HCT116 (cell line): ENCODE data around the gene CCDC40. TPM values are rescaled to one million over a fixed set of nuclear protein-coding genes. Genes with fewer than 3 reads are reported as not detected.

Source experiments
- ATAC-seq: fragments of 200-7000 bp; cut with Tn5 transposase; 2 replicates; pipeline ENCODE4 v1.9.1; 2020; ENCODE audit warnings: mild to moderate bottlenecking, moderate library complexity
- BruUV-seq: library from RNA; stranded (reverse); fragments of 400-500 nt; replicated peaks from 2 replicates; lab custom pipeline; 2021; lab: Mats Ljungman, UMichigan
- CTCF ChIA-PET: fragments of 300-600 bp; sonication (Branson Sonifier 250); formaldehyde crosslinking; loops from one replicate; lab custom pipeline; 2021; ENCODE audit warnings: antibody characterized with exemption; lab: Charles Lee
- POLR2A ChIA-PET: fragments of 300-600, 350-600 bp; sonication (Branson Sonifier 250); formaldehyde crosslinking; loops from one replicate; lab custom pipeline; 2021; ENCODE audit warnings: antibody characterized with exemption; lab: Charles Lee
- RAD21 ChIA-PET, 2 experiments: fragments of 300-600 bp; sonication (Branson Sonifier 250); formaldehyde crosslinking; loops; one replicate each; lab custom pipeline; 2023; ENCODE audit warnings: low total read pairs in 2 of 2; ENCODE audit not compliant: uncharacterized antibody in 2 of 2, unreplicated experiment in 2 of 2, low non-redundant PET in 1 of 2; lab: Charles Lee
- DNase-seq: peaks from one replicate; pipeline ENCODE4 v3.0.0-alpha.2; 2010; ENCODE audit warnings: low read depth, low spot score
- H2AFZ ChIP-seq: fragments of 200-600 bp; shearing (Covaris generic), sonication (generic); 2 replicates; pipeline ENCODE4 v1.6.1; 2017; ENCODE audit warnings: low read depth, mixed run types, mixed read lengths, antibody characterized with exemption, low read length; ENCODE audit not compliant: poor library complexity, severe bottlenecking
- H3K27ac ChIP-seq: 2 replicates; pipeline ENCODE4 v1.5.1; 2012; ENCODE audit warnings: low read depth, low read length
- H3K27me3 ChIP-seq: fragments of 200-600 bp; sonication (generic); 2 replicates; pipeline ENCODE4 v1.6.1; 2016; ENCODE audit warnings: mixed run types, low read length, mixed read lengths; ENCODE audit not compliant: insufficient read depth
- H3K36me3 ChIP-seq, 2 experiments: fragments of 200-500 bp in 1 of 2; fragments of 200-600 bp in 1 of 2; sonication (Bioruptor generic) in 1 of 2; sonication (generic) in 1 of 2; 2 replicates each; pipeline versions ENCODE4 v1.5.1 to v1.6.1; 2014 to 2016; ENCODE audit warnings: low read length in 2 of 2, inconsistent platforms in 1 of 2, mixed read lengths in 1 of 2, mixed run types in 1 of 2; ENCODE audit not compliant: insufficient read depth in 2 of 2, control insufficient read depth in 1 of 2
- H3K4me1 ChIP-seq, 2 experiments: fragments of 200-600 bp in 1 of 2; sonication (generic) in 1 of 2; 2 replicates each; pipeline versions ENCODE4 v1.5.1 to v1.6.1; 2012 to 2017; ENCODE audit warnings: low read length in 2 of 2, inconsistent platforms in 1 of 2, mild to moderate bottlenecking in 1 of 2, mixed read lengths in 1 of 2, mixed run types in 1 of 2, moderate library complexity in 1 of 2; ENCODE audit not compliant: insufficient read depth in 2 of 2, control insufficient read depth in 1 of 2
- H3K4me2 ChIP-seq: fragments of 200-600 bp; sonication (generic); 2 replicates; pipeline ENCODE4 v1.6.1; 2017; ENCODE audit warnings: mixed run types, low read length, mixed read lengths
- H3K4me3 ChIP-seq, 2 experiments: fragments of 200-600 bp in 1 of 2; sonication (generic) in 1 of 2; replicated peaks in 1 of 2; 2 replicates each; pipeline ENCODE4 v1.5.1; 2011 to 2016; ENCODE audit warnings: low read length in 2 of 2, control low read depth in 1 of 2, low read depth in 1 of 2, mild to moderate bottlenecking in 1 of 2, mixed read lengths in 1 of 2, mixed run types in 1 of 2
- H3K79me2 ChIP-seq: fragments of 200-600 bp; sonication (generic); 2 replicates; pipeline ENCODE4 v1.6.1; 2017; ENCODE audit warnings: mild to moderate bottlenecking, mixed run types, low read length, moderate library complexity, mixed read lengths; ENCODE audit not compliant: insufficient read depth
- H3K9ac ChIP-seq: fragments of 200-600 bp; sonication (generic); 2 replicates; pipeline ENCODE4 v1.6.1; 2016; ENCODE audit warnings: low read length, mixed read lengths
- H3K9me2 ChIP-seq: fragments of 200-600 bp; sonication (generic), shearing (Covaris generic); 2 replicates; pipeline ENCODE4 v1.6.1; 2017; ENCODE audit warnings: mixed run types, mild to moderate bottlenecking, moderate library complexity; ENCODE audit not compliant: insufficient read depth
- H3K9me3 ChIP-seq, 2 experiments: fragments of 200-500 bp in 1 of 2; fragments of 200-600 bp in 1 of 2; sonication (Bioruptor generic) in 1 of 2; sonication (generic) in 1 of 2; 2 replicates each; pipeline ENCODE4 v1.6.1; 2014 to 2017; ENCODE audit warnings: low read length in 2 of 2, mixed read lengths in 2 of 2, inconsistent platforms in 1 of 2, low read depth in 1 of 2, mild to moderate bottlenecking in 1 of 2, mixed run types in 1 of 2, moderate library complexity in 1 of 2; ENCODE audit not compliant: control insufficient read depth in 1 of 2, insufficient read depth in 1 of 2
- H4K20me1 ChIP-seq: fragments of 200-600 bp; sonication (generic), shearing (Covaris generic); 2 replicates; pipeline ENCODE4 v1.6.1; 2017; ENCODE audit warnings: mixed run types, mild to moderate bottlenecking, moderate library complexity; ENCODE audit not compliant: insufficient read depth
- CBX3 ChIP-seq: IDR thresholded peaks from 2 replicates; pipeline ENCODE4 v1.6.1; 2012; ENCODE audit warnings: low read depth
- CEBPB ChIP-seq: IDR thresholded peaks from 2 replicates; pipeline ENCODE4 v1.6.1; 2012; ENCODE audit warnings: low read depth
- EGR1 ChIP-seq: IDR thresholded peaks from 2 replicates; pipeline ENCODE4 v1.6.1; 2012; ENCODE audit warnings: low read depth
- EZH2 ChIP-seq: fragments of 200-600 bp; sonication (generic); IDR thresholded peaks from 2 replicates; pipeline ENCODE4 v1.6.1; 2017; ENCODE audit warnings: antibody characterized with exemption, mixed run types
- EZH2phosphoT487 ChIP-seq: fragments of 200-600 bp; IDR thresholded peaks from 2 replicates; pipeline ENCODE4 v1.6.1; 2018; ENCODE audit warnings: antibody characterized with exemption, borderline replicate concordance
- JUND ChIP-seq: IDR thresholded peaks from 2 replicates; pipeline ENCODE4 v1.6.1; 2012
- RAD21 ChIP-seq: IDR thresholded peaks from 2 replicates; pipeline ENCODE4 v1.6.1; 2012; ENCODE audit warnings: low read depth, mild to moderate bottlenecking
- SIN3A ChIP-seq: IDR thresholded peaks from 2 replicates; pipeline ENCODE4 v1.6.1; 2012; ENCODE audit warnings: low read depth
- SP1 ChIP-seq: IDR thresholded peaks from 2 replicates; pipeline ENCODE4 v1.6.1; 2012; ENCODE audit warnings: low read depth
- SRF ChIP-seq: IDR thresholded peaks from 2 replicates; pipeline ENCODE4 v1.6.1; 2012; ENCODE audit warnings: low read depth
- TCF7L2 ChIP-seq: IDR thresholded peaks from 2 replicates; pipeline ENCODE4 v1.7.0; 2011; ENCODE audit warnings: borderline replicate concordance, inconsistent platforms; ENCODE audit not compliant: insufficient read depth, insufficient read length; ENCODE audit errors: extremely low read depth
- YY1 ChIP-seq: IDR thresholded peaks from 2 replicates; pipeline ENCODE4 v1.6.1; 2011; ENCODE audit warnings: low read length, low read depth, moderate library complexity, mild to moderate bottlenecking; ENCODE audit not compliant: insufficient replicate concordance; ENCODE audit errors: extremely low read depth
- ZFX ChIP-seq: fragments of 450-650 bp; IDR thresholded peaks from 2 replicates; pipeline ENCODE4 v1.6.1; 2017
- ZNF274 ChIP-seq: fragments of 200-500 bp; sonication (Bioruptor generic); IDR thresholded peaks from 2 replicates; pipeline ENCODE4 v1.6.1; 2014; ENCODE audit warnings: mild to moderate bottlenecking, low read depth, low read length, inconsistent platforms
- intact Hi-C: fragments of 100-400 bp; cut with micrococcal nuclease; formaldehyde crosslinking; loops from 2 replicates; pipeline ENCODE4 v1.10.0; 2022
- total RNA-seq: library from RNA; stranded (reverse); gene quantifications from one replicate; pipeline ENCODE4 v1.2.1, GENCODE V29; 2021; ENCODE audit not compliant: unreplicated experiment
- TF ChIP-seq, protein P1 (sequence below): IDR thresholded peaks from 2 replicates; pipeline ENCODE4 v1.6.1; 2012
- TF ChIP-seq, protein P2 (sequence below): IDR thresholded peaks from 2 replicates; pipeline ENCODE4 v1.6.1; 2011; ENCODE audit warnings: mild to moderate bottlenecking, low read length, moderate library complexity; ENCODE audit not compliant: insufficient replicate concordance; ENCODE audit errors: extremely low read depth
- TF ChIP-seq, protein P3 (sequence below): IDR thresholded peaks from 2 replicates; pipeline ENCODE4 v1.6.1; 2012
- TF ChIP-seq, protein P4 (sequence below), 3 experiments: fragments of 200-600 bp in 1 of 3; sonication (generic) in 1 of 3; IDR thresholded peaks in 2 of 3; conservative IDR thresholded peaks in 1 of 3; 2 replicates each; pipeline ENCODE4 v1.5.1; 2012 to 2017; ENCODE audit warnings: low read depth in 2 of 3, low read length in 2 of 3, antibody characterized with exemption in 1 of 3, borderline replicate concordance in 1 of 3, control low read depth in 1 of 3, mild to moderate bottlenecking in 1 of 3, mixed read lengths in 1 of 3, mixed run types in 1 of 3, moderate library complexity in 1 of 3; ENCODE audit not compliant: insufficient read depth in 1 of 3

The CCDC40 gene
- total RNA-seq, 1 experiment from 2014 or later = 10.3 TPM

DNA sequence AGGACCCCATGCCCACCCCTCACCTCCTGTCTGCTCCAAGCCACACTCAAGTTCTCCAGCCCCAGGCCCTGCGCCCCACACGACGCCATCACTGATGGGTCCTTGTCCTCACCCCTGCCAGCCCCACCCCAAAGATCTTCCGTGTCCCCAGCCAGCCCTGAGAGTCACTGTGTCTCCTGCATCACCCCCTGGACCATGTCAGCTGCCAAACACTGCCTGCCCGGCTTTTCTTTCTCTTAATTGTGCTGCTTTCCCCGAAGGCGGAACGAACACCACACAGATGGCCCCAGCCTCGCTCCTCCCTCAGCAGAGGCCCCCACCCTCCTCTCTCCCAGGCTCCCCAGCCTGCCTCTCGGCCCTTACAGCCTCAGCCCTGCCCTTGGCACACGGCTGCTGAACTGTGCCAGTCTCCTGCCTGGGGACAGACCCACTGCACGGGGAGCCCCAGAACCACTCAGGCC lies 60.1 kb downstream of the CCDC40 start:
- H3K9me2 ChIP-seq = no peaks in the 10 kb centered on the region
- no peak overlapping the region for H2AFZ ChIP-seq
- no peaks in the 10 kb centered on the region for H3K36me3 ChIP-seq
- ChIA-PET RAD21 (no interaction called here), POLR2A (no interaction called here), CTCF (no interaction called here)
- H3K4me2 ChIP-seq = no peak overlapping the region
- H4K20me1 ChIP-seq = no peaks in the 10 kb centered on the region
- no peak overlapping the region for H3K27ac ChIP-seq
- no peak overlapping the region for H3K4me3 ChIP-seq
- no TSS peak for BruUV-seq
- intact Hi-C loops = no loop called here
- no peak for TF ChIP-seq ZFX
- TF ChIP-seq CBX3 = no peak
- peaks cover 5 to 14% of the 10 kb centered on the region in 2 experiments for H3K4me1 ChIP-seq
- no peaks in the 10 kb centered on the region for H3K9me3 ChIP-seq
- no peak overlapping the region for H3K9ac ChIP-seq
- no peaks in the 10 kb centered on the region for H3K27me3 ChIP-seq
- ATAC-seq = no peak
- peaks cover under 1% of the 10 kb centered on the region; the same call in 1 of the 2 replicates for H3K79me2 ChIP-seq
- DNase-seq = no peak

DNA sequence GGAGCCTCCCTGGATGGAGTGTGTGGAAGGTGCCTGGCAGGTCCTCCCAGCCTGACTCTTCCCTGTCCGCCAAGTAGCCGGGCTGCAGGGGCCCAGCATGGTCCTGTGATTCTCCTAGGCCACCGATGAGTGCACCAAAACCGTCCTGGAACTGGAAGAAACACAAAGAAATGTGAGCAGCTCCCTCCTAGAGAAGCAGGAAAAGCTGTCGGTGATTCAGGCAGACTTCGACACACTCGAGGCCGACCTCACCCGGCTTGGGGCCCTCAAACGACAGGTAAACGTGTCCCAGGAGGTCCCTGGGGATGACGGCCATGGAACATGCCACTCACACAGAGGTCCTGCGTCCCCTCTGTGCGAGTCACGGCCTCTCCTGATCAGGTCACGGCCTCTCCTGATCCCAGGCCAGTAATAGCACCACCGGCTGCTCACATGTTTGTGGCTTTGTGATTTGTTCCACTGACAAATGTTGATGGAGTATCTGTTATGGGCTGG lies 60.7 kb downstream of the CCDC40 start:
- intact Hi-C loops = no loop called here
- ChIA-PET RAD21 (no interaction called here), CTCF (no interaction called here), POLR2A (no interaction called here)
- Histone ChIP-seq H2AFZ (no peak overlapping the region), H3K9me3 (no peaks in the 10 kb centered on the region), H3K36me3 (no peaks in the 10 kb centered on the region), H3K9ac (no peak overlapping the region), H3K9me2 (no peaks in the 10 kb centered on the region), H3K79me2 (peaks cover 5% of the 10 kb centered on the region; the same call in 1 of the 2 replicates), H3K27ac (no peak overlapping the region), H3K4me3 (no peak overlapping the region), H3K4me1 (peaks cover 6 to 17% of the 10 kb centered on the region in 2 experiments), H3K27me3 (no peaks in the 10 kb centered on the region), H3K4me2 (no peak overlapping the region), H4K20me1 (no peaks in the 10 kb centered on the region)
- no TSS peak for BruUV-seq
- DNase-seq = no peak
- no peak for ATAC-seq
- TF ChIP-seq SP1 = no peak
- TF ChIP-seq, protein P1, sequence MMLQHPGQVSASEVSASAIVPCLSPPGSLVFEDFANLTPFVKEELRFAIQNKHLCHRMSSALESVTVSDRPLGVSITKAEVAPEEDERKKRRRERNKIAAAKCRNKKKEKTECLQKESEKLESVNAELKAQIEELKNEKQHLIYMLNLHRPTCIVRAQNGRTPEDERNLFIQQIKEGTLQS = no peak
- no peak for TF ChIP-seq SIN3A
- TF ChIP-seq YY1 = no peak
- TF ChIP-seq, protein P2, sequence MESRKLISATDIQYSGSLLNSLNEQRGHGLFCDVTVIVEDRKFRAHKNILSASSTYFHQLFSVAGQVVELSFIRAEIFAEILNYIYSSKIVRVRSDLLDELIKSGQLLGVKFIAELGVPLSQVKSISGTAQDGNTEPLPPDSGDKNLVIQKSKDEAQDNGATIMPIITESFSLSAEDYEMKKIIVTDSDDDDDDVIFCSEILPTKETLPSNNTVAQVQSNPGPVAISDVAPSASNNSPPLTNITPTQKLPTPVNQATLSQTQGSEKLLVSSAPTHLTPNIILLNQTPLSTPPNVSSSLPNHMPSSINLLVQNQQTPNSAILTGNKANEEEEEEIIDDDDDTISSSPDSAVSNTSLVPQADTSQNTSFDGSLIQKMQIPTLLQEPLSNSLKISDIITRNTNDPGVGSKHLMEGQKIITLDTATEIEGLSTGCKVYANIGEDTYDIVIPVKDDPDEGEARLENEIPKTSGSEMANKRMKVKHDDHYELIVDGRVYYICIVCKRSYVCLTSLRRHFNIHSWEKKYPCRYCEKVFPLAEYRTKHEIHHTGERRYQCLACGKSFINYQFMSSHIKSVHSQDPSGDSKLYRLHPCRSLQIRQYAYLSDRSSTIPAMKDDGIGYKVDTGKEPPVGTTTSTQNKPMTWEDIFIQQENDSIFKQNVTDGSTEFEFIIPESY = no peak
- TF ChIP-seq ZNF274 = no peak
- TF ChIP-seq ZFX = no peak
- no peak for TF ChIP-seq SRF
- TF ChIP-seq JUND = no peak
- TF ChIP-seq, protein P3, sequence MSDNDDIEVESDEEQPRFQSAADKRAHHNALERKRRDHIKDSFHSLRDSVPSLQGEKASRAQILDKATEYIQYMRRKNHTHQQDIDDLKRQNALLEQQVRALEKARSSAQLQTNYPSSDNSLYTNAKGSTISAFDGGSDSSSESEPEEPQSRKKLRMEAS = no peak
- no peak for TF ChIP-seq TCF7L2
- TF ChIP-seq CEBPB = no peak
- no peak for TF ChIP-seq EGR1
- no peak for TF ChIP-seq EZH2
- no peak for TF ChIP-seq EZH2phosphoT487
- no peak for TF ChIP-seq RAD21
- TF ChIP-seq, protein P4, sequence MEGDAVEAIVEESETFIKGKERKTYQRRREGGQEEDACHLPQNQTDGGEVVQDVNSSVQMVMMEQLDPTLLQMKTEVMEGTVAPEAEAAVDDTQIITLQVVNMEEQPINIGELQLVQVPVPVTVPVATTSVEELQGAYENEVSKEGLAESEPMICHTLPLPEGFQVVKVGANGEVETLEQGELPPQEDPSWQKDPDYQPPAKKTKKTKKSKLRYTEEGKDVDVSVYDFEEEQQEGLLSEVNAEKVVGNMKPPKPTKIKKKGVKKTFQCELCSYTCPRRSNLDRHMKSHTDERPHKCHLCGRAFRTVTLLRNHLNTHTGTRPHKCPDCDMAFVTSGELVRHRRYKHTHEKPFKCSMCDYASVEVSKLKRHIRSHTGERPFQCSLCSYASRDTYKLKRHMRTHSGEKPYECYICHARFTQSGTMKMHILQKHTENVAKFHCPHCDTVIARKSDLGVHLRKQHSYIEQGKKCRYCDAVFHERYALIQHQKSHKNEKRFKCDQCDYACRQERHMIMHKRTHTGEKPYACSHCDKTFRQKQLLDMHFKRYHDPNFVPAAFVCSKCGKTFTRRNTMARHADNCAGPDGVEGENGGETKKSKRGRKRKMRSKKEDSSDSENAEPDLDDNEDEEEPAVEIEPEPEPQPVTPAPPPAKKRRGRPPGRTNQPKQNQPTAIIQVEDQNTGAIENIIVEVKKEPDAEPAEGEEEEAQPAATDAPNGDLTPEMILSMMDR (IDR thresholded peaks at IDR 0.05 in 2 of 3, conservative IDR thresholded peaks at IDR 0.05 in 1 of 3; ENCODE audit: borderline replicate concordance in 1 of 3, insufficient read depth in 1 of 3, low read depth in 2 of 3, low read length in 2 of 3) = no peak
